Activated B cell treated with CpG ODN at 0.5 μM for 24 hours (primary cell): ENCODE data around the gene ZNF385A. TPM values are rescaled to one million over a fixed set of nuclear protein-coding genes. Genes with fewer than 3 reads are reported as not detected.

Experiments used
- ATAC-seq: fragments of 200-7000 bp; cut with Tn5 transposase; one replicate; pipeline ENCODE4 v1.10.0; 2021; ENCODE audit warnings: low read depth, mild to moderate bottlenecking, moderate library complexity
- CTCF ChIA-PET: fragments of 350-600 bp; sonication (Branson Sonifier 250); formaldehyde crosslinking; loops from one replicate; lab custom pipeline; 2021; ENCODE audit warnings: antibody characterized with exemption; lab: Charles Lee
- POLR2A ChIA-PET: fragments of 350-600 bp; sonication (Branson Sonifier 250); formaldehyde crosslinking; loops from one replicate; lab custom pipeline; 2021; ENCODE audit warnings: antibody characterized with exemption; lab: Charles Lee
- DNase-seq: peaks from one replicate; pipeline ENCODE4 v3.0.0; 2022
- H3K27ac Mint-ChIP-seq: one replicate; pipeline ENCODE4 v1.8.0; 2020; ENCODE audit warnings: mixed read lengths
- H3K27me3 Mint-ChIP-seq: one replicate; pipeline ENCODE4 v1.8.0; 2021; ENCODE audit warnings: mixed read lengths
- H3K36me3 Mint-ChIP-seq: one replicate; pipeline ENCODE4 v1.8.0; 2021; ENCODE audit warnings: low read depth, mixed read lengths
- H3K4me1 Mint-ChIP-seq: one replicate; pipeline ENCODE4 v1.8.0; 2021; ENCODE audit warnings: mixed read lengths
- H3K4me3 Mint-ChIP-seq: one replicate; pipeline ENCODE4 v1.8.0; 2020; ENCODE audit warnings: mild to moderate bottlenecking, mixed read lengths
- H3K9me3 Mint-ChIP-seq: one replicate; pipeline ENCODE4 v1.8.0; 2020; ENCODE audit warnings: mixed read lengths
- CTCF ChIP-seq: fragments of 200-600 bp; IDR thresholded peaks from one replicate; pipeline ENCODE4 v1.8.0; 2022; ENCODE audit warnings: antibody characterized with exemption, mild to moderate bottlenecking
- intact Hi-C: fragments of 100-400 bp; cut with micrococcal nuclease; formaldehyde crosslinking; loops from one replicate; pipeline ENCODE4 v1.15.1; 2024
- total RNA-seq: library from RNA; stranded (reverse); gene quantifications from 2 replicates; pipeline ENCODE4 v1.2.3, GENCODE V29; 2022

The ZNF385A gene
- total RNA-seq, 1 donor from 2014 or later, result 5.0 TPM

- peaks cover 53% of the 10 kb centered on the region for H3K4me1 Mint-ChIP-seq
- peak within 1 kb of the TSS; percentile 83 for H3K4me3 Mint-ChIP-seq
- peaks cover 20% of the 10 kb centered on the region for H3K27me3 Mint-ChIP-seq
These were observed 34.8 kb upstream of the ZNF385A start, which contains the start of gene ITGA5 for GRCh38 chr12:54419088-54419887. Gene ITGA5, minus strand, starts transcription at chr12:54419266. Its CDS starts 68 bp downstream, at chr12:54419198.

GRCh38 chr12:54418441-54419087 lies 34.0 kb upstream of the ZNF385A start:
- no peaks in the 10 kb centered on the region for H3K36me3 Mint-ChIP-seq
- POLR2A ChIA-PET, result interaction anchor here (0.6 kb wide), 1 partner anchor 88 kb away, joined by 3 read pairs; no protein-coding TSS in a partner anchor
- DNase-seq (no peak), ATAC-seq (peak; percentile 5)
- CTCF ChIA-PET, result interaction anchor here (1.1 to 11.4 kb wide), 3 partner anchors 9 to 21 kb away, joined by 3 to 143 read pairs (median 3); no protein-coding TSS in a partner anchor
- no peaks in the 10 kb centered on the region for H3K9me3 Mint-ChIP-seq
- no peak for TF ChIP-seq CTCF
- intact Hi-C loops, result loop anchor here (10.0 kb wide), 1 partner anchor 146 kb away; no protein-coding TSS in a partner anchor
- peaks cover 60% of the 10 kb centered on the region for H3K4me1 Mint-ChIP-seq
- H3K4me3 Mint-ChIP-seq, result peak overlapping the region; percentile 83
- H3K27ac Mint-ChIP-seq, result peak overlapping the region; percentile 50
- H3K27me3 Mint-ChIP-seq, result peaks cover 20% of the 10 kb centered on the region

More at GRCh38 chr12:54419088-54419887, 34.8 kb upstream of the ZNF385A start, which contains the start of gene ITGA5:
- Mint-ChIP-seq H3K9me3 (no peaks in the 10 kb centered on the region), H3K27ac (peak within 1 kb of the TSS; percentile 50), H3K36me3 (no peaks in the 10 kb centered on the region)
- ChIA-PET CTCF (interaction anchor here (1.5 to 1.9 kb wide), 2 partner anchors 20 to 21 kb away, joined by 3 to 6 read pairs; no protein-coding TSS in a partner anchor), POLR2A (no interaction called here)
- ATAC-seq (peak; percentile 56), DNase-seq (no peak)
- intact Hi-C loops, result loop anchor here (10.0 kb wide), 1 partner anchor 146 kb away; no protein-coding TSS in a partner anchor
- no peak for TF ChIP-seq CTCF

GRCh38 chr12:54417712-54418440 lies 33.3 kb upstream of the ZNF385A start:
- ChIA-PET POLR2A (interaction anchor here (0.5 to 0.6 kb wide), 3 partner anchors 73 to 131 kb away, joined by 3 to 8 read pairs (median 3); no protein-coding TSS in a partner anchor), CTCF (interaction anchor here (1.1 to 11.4 kb wide), 3 partner anchors 9 to 22 kb away, joined by 3 to 143 read pairs (median 3); no protein-coding TSS in a partner anchor)
- H3K36me3 Mint-ChIP-seq, result no peaks in the 10 kb centered on the region
- H3K27ac Mint-ChIP-seq, result no peak overlapping the region
- ATAC-seq (no peak), DNase-seq (no peak)
- no peaks in the 10 kb centered on the region for H3K9me3 Mint-ChIP-seq
- H3K4me3 Mint-ChIP-seq, result peak overlapping the region; percentile 83
- H3K27me3 Mint-ChIP-seq, result peaks cover 16% of the 10 kb centered on the region
- peaks cover 67% of the 10 kb centered on the region for H3K4me1 Mint-ChIP-seq
- intact Hi-C loops, result loop anchor here (10.0 kb wide), 1 partner anchor 147 kb away; no protein-coding TSS in a partner anchor
- TF ChIP-seq CTCF, result no peak

GRCh38 chr12:54416687-54417603 lies 32.4 kb upstream of the ZNF385A start:
- intact Hi-C loops, result loop anchor here (10.0 kb wide), 1 partner anchor 148 kb away; no protein-coding TSS in a partner anchor
- Mint-ChIP-seq H3K36me3 (no peaks in the 10 kb centered on the region), H3K9me3 (no peaks in the 10 kb centered on the region), H3K27me3 (peaks cover 14% of the 10 kb centered on the region), H3K27ac (peak overlapping the region; percentile 1), H3K4me1 (peaks cover 76% of the 10 kb centered on the region), H3K4me3 (peak overlapping the region; percentile 83)
- POLR2A ChIA-PET, result interaction anchor here (0.5 to 0.6 kb wide), 3 partner anchors 72 to 1267 kb away, joined by 3 to 8 read pairs (median 4); no protein-coding TSS in a partner anchor
- ATAC-seq (no peak), DNase-seq (no peak)
- CTCF ChIA-PET, result interaction anchor here (1.1 to 11.4 kb wide), 3 partner anchors 10 to 24 kb away, joined by 3 to 143 read pairs (median 3); no protein-coding TSS in a partner anchor
- TF ChIP-seq CTCF, result no peak
